K562 (cell line): ENCODE measurements around the gene AKAP12. TPM values are rescaled to one million over a fixed set of nuclear protein-coding genes. Genes with fewer than 3 reads are reported as not detected.

Experiments used
- CC2D1A ChIP-seq: fragments of 450-650 bp; IDR thresholded peaks from 2 replicates; pipeline ENCODE4 v1.6.1; 2017; ENCODE audit warnings: mild to moderate bottlenecking
- E2F3 ChIP-seq: fragments of 250-450 bp; sonication (Bioruptor Pico); IDR thresholded peaks from 2 replicates; pipeline ENCODE4 v1.4.0; 2020; ENCODE audit warnings: mild to moderate bottlenecking
- FUS ChIP-seq: fragments of 200-400 bp; formaldehyde crosslinking; optimal IDR thresholded peaks from 2 replicates; pipeline ENCODE3; 2017; ENCODE audit warnings: low read depth, low read length
- KLF1 ChIP-seq: fragments of 450-650 bp; IDR thresholded peaks from 2 replicates; pipeline ENCODE4 v1.6.1; 2016; ENCODE audit warnings: missing genetic modification characterization, missing compliant biosample characterization
- PHF8 ChIP-seq: fragments of 200-600 bp; sonication (generic); IDR thresholded peaks from 2 replicates; pipeline ENCODE4 v1.6.1; 2012; ENCODE audit warnings: mixed run types, mild to moderate bottlenecking, inconsistent platforms, low read length, moderate library complexity, borderline replicate concordance
- SIX5 ChIP-seq, 2 experiments: IDR thresholded peaks; 2 replicates each; pipeline ENCODE4 v1.6.1; 2011; ENCODE audit warnings: low read length in 2 of 2, borderline replicate concordance in 1 of 2, low read depth in 1 of 2, mild to moderate bottlenecking in 1 of 2, moderate library complexity in 1 of 2; ENCODE audit not compliant: insufficient read depth in 1 of 2
- SNRNP70 ChIP-seq: fragments of 200-400 bp; formaldehyde crosslinking; optimal IDR thresholded peaks from 2 replicates; pipeline ENCODE3; 2017; ENCODE audit warnings: low read depth, low read length
- ZNF197 ChIP-seq: fragments of 200-800 bp; sonication (Bioruptor generic); IDR thresholded peaks from 2 replicates; pipeline ENCODE4 v1.6.1; 2016; ENCODE audit warnings: low read depth, missing genetic modification characterization, missing compliant biosample characterization
- ZNF224 ChIP-seq: sonication (generic); formaldehyde crosslinking; IDR thresholded peaks from 2 replicates; pipeline ENCODE4 v1.8.0; 2022; ENCODE audit warnings: mild to moderate bottlenecking, missing genetic modification reagents
- polyA plus RNA-seq, 8 experiments: library from polyadenylated mRNA; depleted of rRNA in 4 of 8; stranded (reverse) in 5 of 8; unstranded in 3 of 8; fragments of >200 nt; fragmentation: Nextera tagmentation in 2 of 8; fragmentation: Illumina TruSeq in 1 of 8; extraction: Ambion mirVana in 2 of 8; extraction: Trizol in 1 of 8; gene quantifications; 2 replicates each; pipeline versions ENCODE4 v1.2.1 to v1.2.3, GENCODE V29; 2011 to 2014; ENCODE audit warnings: inconsistent platforms in 1 of 8, missing spikeins in 1 of 8
- total RNA-seq, 7 experiments: library from RNA; depleted of rRNA in 6 of 7; stranded (reverse); fragments of >200 nt in 6 of 7; fragmentation: Illumina TruSeq in 2 of 7; extraction: Trizol in 2 of 7; gene quantifications; 2 replicates each; pipeline versions ENCODE4 v1.2.1 to v1.2.3, GENCODE V29; 2011 to 2021; ENCODE audit warnings: low replicate concordance in 1 of 7
- TF ChIP-seq, protein P1 (sequence below): fragments of 150-350 bp; IDR thresholded peaks from 2 replicates; pipeline ENCODE4 v1.6.1; 2014; ENCODE audit warnings: low read depth, mild to moderate bottlenecking, low read length, borderline replicate concordance
- TF ChIP-seq, protein P2 (sequence below): sonication (generic); formaldehyde crosslinking; IDR thresholded peaks from 2 replicates; pipeline ENCODE4 v1.9.0; 2022; ENCODE audit warnings: mild to moderate bottlenecking, missing genetic modification reagents
- TF ChIP-seq, protein P3 (sequence below): fragments of 450-650 bp; IDR thresholded peaks from 2 replicates; pipeline ENCODE4 v1.6.1; 2016; ENCODE audit warnings: antibody characterized with exemption
- TF ChIP-seq, protein P4 (sequence below): IDR thresholded peaks from 2 replicates; pipeline ENCODE4 v1.6.1; 2011; ENCODE audit warnings: borderline replicate concordance, low read depth, mild to moderate bottlenecking, moderate library complexity, low read length; ENCODE audit not compliant: insufficient read depth, poor library complexity, severe bottlenecking
- TF ChIP-seq, protein P5 (sequence below): IDR thresholded peaks from 2 replicates; pipeline ENCODE4 v1.6.1; 2012; ENCODE audit warnings: low read depth, low read length, improper control_type of control experiment, borderline replicate concordance
- TF ChIP-seq, protein P6 (sequence below): fragments of 250-450 bp; sonication (Bioruptor Pico); IDR thresholded peaks from 2 replicates; pipeline ENCODE4 v1.4.0; 2020; ENCODE audit warnings: borderline replicate concordance

The AKAP12 gene
- total and polyA plus RNA-seq, 9 of the 15 experiments (the other 6 are each of a cell fraction or from before 2014, with no cell fraction given) = 0.08 to 2.0 (median 0.62) TPM

DNA sequence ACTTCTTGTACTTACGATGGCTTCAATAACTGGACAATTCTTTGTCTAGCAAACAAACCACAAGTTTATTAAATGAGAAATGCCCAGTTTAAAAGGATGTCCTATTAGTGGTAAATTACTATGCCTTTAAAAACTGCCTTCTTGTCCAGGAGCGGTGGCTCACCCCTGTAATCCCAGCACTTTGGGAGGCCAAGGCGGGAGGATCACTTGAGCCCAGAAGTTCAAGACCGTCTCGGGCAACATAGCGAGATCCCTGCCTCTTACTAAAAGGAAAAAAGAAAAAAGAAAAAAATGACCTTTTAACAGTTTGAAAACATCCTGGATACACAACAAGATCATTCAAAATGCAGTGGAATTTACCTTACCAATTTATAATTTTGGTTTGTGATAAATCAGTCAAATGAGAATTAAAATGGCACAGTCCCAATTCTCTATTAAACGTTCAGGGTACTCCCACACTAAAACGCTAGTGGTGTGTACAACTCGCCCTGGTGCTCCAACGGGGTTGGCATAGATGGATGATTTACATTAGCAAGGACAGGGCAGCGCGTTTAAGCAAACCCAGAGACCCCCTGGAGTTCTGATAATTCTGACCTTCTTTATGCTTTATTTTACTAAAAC lies 149.3 kb downstream of the AKAP12 start (continued):
- TF ChIP-seq, protein P1, sequence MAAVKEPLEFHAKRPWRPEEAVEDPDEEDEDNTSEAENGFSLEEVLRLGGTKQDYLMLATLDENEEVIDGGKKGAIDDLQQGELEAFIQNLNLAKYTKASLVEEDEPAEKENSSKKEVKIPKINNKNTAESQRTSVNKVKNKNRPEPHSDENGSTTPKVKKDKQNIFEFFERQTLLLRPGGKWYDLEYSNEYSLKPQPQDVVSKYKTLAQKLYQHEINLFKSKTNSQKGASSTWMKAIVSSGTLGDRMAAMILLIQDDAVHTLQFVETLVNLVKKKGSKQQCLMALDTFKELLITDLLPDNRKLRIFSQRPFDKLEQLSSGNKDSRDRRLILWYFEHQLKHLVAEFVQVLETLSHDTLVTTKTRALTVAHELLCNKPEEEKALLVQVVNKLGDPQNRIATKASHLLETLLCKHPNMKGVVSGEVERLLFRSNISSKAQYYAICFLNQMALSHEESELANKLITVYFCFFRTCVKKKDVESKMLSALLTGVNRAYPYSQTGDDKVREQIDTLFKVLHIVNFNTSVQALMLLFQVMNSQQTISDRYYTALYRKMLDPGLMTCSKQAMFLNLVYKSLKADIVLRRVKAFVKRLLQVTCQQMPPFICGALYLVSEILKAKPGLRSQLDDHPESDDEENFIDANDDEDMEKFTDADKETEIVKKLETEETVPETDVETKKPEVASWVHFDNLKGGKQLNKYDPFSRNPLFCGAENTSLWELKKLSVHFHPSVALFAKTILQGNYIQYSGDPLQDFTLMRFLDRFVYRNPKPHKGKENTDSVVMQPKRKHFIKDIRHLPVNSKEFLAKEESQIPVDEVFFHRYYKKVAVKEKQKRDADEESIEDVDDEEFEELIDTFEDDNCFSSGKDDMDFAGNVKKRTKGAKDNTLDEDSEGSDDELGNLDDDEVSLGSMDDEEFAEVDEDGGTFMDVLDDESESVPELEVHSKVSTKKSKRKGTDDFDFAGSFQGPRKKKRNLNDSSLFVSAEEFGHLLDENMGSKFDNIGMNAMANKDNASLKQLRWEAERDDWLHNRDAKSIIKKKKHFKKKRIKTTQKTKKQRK = no peak
- TF ChIP-seq E2F3 (no peak), SNRNP70 (no peak), ZNF224 (CRISPR knock-in tag) (no peak), KLF1 (tag) (no peak), FUS (no peak), ZNF197 (CRISPR knock-in tag) (no peak), CC2D1A (no peak), SIX5 (IDR thresholded peaks at IDR 0.05; ENCODE audit: borderline replicate concordance in 1 of 2, insufficient read depth in 1 of 2, low read depth in 1 of 2, low read length in 2 of 2) (no peak), PHF8 (no peak)
- TF ChIP-seq, protein P2, sequence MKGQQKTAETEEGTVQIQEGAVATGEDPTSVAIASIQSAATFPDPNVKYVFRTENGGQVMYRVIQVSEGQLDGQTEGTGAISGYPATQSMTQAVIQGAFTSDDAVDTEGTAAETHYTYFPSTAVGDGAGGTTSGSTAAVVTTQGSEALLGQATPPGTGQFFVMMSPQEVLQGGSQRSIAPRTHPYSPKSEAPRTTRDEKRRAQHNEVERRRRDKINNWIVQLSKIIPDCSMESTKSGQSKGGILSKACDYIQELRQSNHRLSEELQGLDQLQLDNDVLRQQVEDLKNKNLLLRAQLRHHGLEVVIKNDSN (CRISPR knock-in tag) = no peak
- TF ChIP-seq, protein P3, sequence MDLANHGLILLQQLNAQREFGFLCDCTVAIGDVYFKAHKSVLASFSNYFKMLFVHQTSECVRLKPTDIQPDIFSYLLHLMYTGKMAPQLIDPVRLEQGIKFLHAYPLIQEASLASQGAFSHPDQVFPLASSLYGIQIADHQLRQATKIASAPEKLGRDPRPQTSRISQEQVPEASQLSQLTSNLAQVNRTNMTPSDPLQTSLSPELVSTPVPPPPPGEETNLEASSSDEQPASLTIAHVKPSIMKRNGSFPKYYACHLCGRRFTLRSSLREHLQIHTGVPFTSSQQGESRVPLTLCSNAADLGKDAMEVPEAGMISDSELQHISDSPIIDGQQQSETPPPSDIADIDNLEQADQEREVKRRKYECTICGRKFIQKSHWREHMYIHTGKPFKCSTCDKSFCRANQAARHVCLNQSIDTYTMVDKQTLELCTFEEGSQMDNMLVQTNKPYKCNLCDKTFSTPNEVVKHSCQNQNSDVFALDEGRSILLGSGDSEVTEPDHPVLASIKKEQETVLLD = no peak
- TF ChIP-seq, protein P4, sequence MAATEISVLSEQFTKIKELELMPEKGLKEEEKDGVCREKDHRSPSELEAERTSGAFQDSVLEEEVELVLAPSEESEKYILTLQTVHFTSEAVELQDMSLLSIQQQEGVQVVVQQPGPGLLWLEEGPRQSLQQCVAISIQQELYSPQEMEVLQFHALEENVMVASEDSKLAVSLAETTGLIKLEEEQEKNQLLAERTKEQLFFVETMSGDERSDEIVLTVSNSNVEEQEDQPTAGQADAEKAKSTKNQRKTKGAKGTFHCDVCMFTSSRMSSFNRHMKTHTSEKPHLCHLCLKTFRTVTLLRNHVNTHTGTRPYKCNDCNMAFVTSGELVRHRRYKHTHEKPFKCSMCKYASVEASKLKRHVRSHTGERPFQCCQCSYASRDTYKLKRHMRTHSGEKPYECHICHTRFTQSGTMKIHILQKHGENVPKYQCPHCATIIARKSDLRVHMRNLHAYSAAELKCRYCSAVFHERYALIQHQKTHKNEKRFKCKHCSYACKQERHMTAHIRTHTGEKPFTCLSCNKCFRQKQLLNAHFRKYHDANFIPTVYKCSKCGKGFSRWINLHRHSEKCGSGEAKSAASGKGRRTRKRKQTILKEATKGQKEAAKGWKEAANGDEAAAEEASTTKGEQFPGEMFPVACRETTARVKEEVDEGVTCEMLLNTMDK = no peak
- TF ChIP-seq, protein P5, sequence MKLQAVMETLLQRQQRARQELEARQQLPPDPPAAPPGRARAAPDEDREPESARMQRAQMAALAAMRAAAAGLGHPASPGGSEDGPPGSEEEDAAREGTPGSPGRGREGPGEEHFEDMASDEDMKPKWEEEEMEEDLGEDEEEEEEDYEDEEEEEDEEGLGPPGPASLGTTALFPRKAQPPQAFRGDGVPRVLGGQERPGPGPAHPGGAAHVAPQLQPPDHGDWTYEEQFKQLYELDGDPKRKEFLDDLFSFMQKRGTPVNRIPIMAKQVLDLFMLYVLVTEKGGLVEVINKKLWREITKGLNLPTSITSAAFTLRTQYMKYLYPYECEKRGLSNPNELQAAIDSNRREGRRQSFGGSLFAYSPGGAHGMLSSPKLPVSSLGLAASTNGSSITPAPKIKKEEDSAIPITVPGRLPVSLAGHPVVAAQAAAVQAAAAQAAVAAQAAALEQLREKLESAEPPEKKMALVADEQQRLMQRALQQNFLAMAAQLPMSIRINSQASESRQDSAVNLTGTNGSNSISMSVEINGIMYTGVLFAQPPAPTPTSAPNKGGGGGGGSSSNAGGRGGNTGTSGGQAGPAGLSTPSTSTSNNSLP = no peak
- TF ChIP-seq, protein P6, sequence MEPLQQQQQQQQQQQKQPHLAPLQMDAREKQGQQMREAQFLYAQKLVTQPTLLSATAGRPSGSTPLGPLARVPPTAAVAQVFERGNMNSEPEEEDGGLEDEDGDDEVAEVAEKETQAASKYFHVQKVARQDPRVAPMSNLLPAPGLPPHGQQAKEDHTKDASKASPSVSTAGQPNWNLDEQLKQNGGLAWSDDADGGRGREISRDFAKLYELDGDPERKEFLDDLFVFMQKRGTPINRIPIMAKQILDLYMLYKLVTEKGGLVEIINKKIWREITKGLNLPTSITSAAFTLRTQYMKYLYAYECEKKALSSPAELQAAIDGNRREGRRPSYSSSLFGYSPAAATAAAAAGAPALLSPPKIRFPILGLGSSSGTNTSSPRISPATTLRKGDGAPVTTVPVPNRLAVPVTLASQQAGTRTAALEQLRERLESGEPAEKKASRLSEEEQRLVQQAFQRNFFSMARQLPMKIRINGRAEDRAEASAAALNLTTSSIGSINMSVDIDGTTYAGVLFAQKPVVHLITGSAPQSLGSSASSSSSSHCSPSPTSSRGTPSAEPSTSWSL = no peak
